HCT116 (cell line): Measurements from ENCODE around the gene PANK4. TPM values are rescaled to one million over a fixed set of nuclear protein-coding genes. Genes with fewer than 3 reads are reported as not detected.

Experiments
- ATAC-seq: fragments of 200-7000 bp; cut with Tn5 transposase; 2 replicates; pipeline ENCODE4 v1.9.1; 2020; ENCODE audit warnings: mild to moderate bottlenecking, moderate library complexity
- BruUV-seq: library from RNA; stranded (reverse); fragments of 400-500 nt; replicated peaks from 2 replicates; lab custom pipeline; 2021; lab: Mats Ljungman, UMichigan
- CTCF ChIA-PET: fragments of 300-600 bp; sonication (Branson Sonifier 250); formaldehyde crosslinking; loops from one replicate; lab custom pipeline; 2021; ENCODE audit warnings: antibody characterized with exemption; lab: Charles Lee
- POLR2A ChIA-PET: fragments of 300-600, 350-600 bp; sonication (Branson Sonifier 250); formaldehyde crosslinking; loops from one replicate; lab custom pipeline; 2021; ENCODE audit warnings: antibody characterized with exemption; lab: Charles Lee
- RAD21 ChIA-PET, 2 experiments: fragments of 300-600 bp; sonication (Branson Sonifier 250); formaldehyde crosslinking; loops; one replicate each; lab custom pipeline; 2023; ENCODE audit warnings: low total read pairs in 2 of 2; ENCODE audit not compliant: uncharacterized antibody in 2 of 2, unreplicated experiment in 2 of 2, low non-redundant PET in 1 of 2; lab: Charles Lee
- DNase-seq: peaks from one replicate; pipeline ENCODE4 v3.0.0-alpha.2; 2010; ENCODE audit warnings: low read depth, low spot score
- H2AFZ ChIP-seq: fragments of 200-600 bp; shearing (Covaris generic), sonication (generic); 2 replicates; pipeline ENCODE4 v1.6.1; 2017; ENCODE audit warnings: low read depth, mixed run types, mixed read lengths, antibody characterized with exemption, low read length; ENCODE audit not compliant: poor library complexity, severe bottlenecking
- H3K27ac ChIP-seq: 2 replicates; pipeline ENCODE4 v1.5.1; 2012; ENCODE audit warnings: low read depth, low read length
- H3K27me3 ChIP-seq: fragments of 200-600 bp; sonication (generic); 2 replicates; pipeline ENCODE4 v1.6.1; 2016; ENCODE audit warnings: mixed run types, low read length, mixed read lengths; ENCODE audit not compliant: insufficient read depth
- H3K36me3 ChIP-seq, 2 experiments: fragments of 200-500 bp in 1 of 2; fragments of 200-600 bp in 1 of 2; sonication (Bioruptor generic) in 1 of 2; sonication (generic) in 1 of 2; 2 replicates each; pipeline versions ENCODE4 v1.5.1 to v1.6.1; 2014 to 2016; ENCODE audit warnings: low read length in 2 of 2, inconsistent platforms in 1 of 2, mixed read lengths in 1 of 2, mixed run types in 1 of 2; ENCODE audit not compliant: insufficient read depth in 2 of 2, control insufficient read depth in 1 of 2
- H3K4me1 ChIP-seq, 2 experiments: fragments of 200-600 bp in 1 of 2; sonication (generic) in 1 of 2; 2 replicates each; pipeline versions ENCODE4 v1.5.1 to v1.6.1; 2012 to 2017; ENCODE audit warnings: low read length in 2 of 2, inconsistent platforms in 1 of 2, mild to moderate bottlenecking in 1 of 2, mixed read lengths in 1 of 2, mixed run types in 1 of 2, moderate library complexity in 1 of 2; ENCODE audit not compliant: insufficient read depth in 2 of 2, control insufficient read depth in 1 of 2
- H3K4me2 ChIP-seq: fragments of 200-600 bp; sonication (generic); 2 replicates; pipeline ENCODE4 v1.6.1; 2017; ENCODE audit warnings: mixed run types, low read length, mixed read lengths
- H3K4me3 ChIP-seq, 2 experiments: fragments of 200-600 bp in 1 of 2; sonication (generic) in 1 of 2; replicated peaks in 1 of 2; 2 replicates each; pipeline ENCODE4 v1.5.1; 2011 to 2016; ENCODE audit warnings: low read length in 2 of 2, control low read depth in 1 of 2, low read depth in 1 of 2, mild to moderate bottlenecking in 1 of 2, mixed read lengths in 1 of 2, mixed run types in 1 of 2
- H3K79me2 ChIP-seq: fragments of 200-600 bp; sonication (generic); 2 replicates; pipeline ENCODE4 v1.6.1; 2017; ENCODE audit warnings: mild to moderate bottlenecking, mixed run types, low read length, moderate library complexity, mixed read lengths; ENCODE audit not compliant: insufficient read depth
- H3K9ac ChIP-seq: fragments of 200-600 bp; sonication (generic); 2 replicates; pipeline ENCODE4 v1.6.1; 2016; ENCODE audit warnings: low read length, mixed read lengths
- H3K9me2 ChIP-seq: fragments of 200-600 bp; sonication (generic), shearing (Covaris generic); 2 replicates; pipeline ENCODE4 v1.6.1; 2017; ENCODE audit warnings: mixed run types, mild to moderate bottlenecking, moderate library complexity; ENCODE audit not compliant: insufficient read depth
- H3K9me3 ChIP-seq, 2 experiments: fragments of 200-500 bp in 1 of 2; fragments of 200-600 bp in 1 of 2; sonication (Bioruptor generic) in 1 of 2; sonication (generic) in 1 of 2; 2 replicates each; pipeline ENCODE4 v1.6.1; 2014 to 2017; ENCODE audit warnings: low read length in 2 of 2, mixed read lengths in 2 of 2, inconsistent platforms in 1 of 2, low read depth in 1 of 2, mild to moderate bottlenecking in 1 of 2, mixed run types in 1 of 2, moderate library complexity in 1 of 2; ENCODE audit not compliant: control insufficient read depth in 1 of 2, insufficient read depth in 1 of 2
- H4K20me1 ChIP-seq: fragments of 200-600 bp; sonication (generic), shearing (Covaris generic); 2 replicates; pipeline ENCODE4 v1.6.1; 2017; ENCODE audit warnings: mixed run types, mild to moderate bottlenecking, moderate library complexity; ENCODE audit not compliant: insufficient read depth
- CBX3 ChIP-seq: IDR thresholded peaks from 2 replicates; pipeline ENCODE4 v1.6.1; 2012; ENCODE audit warnings: low read depth
- ELF1 ChIP-seq: IDR thresholded peaks from 2 replicates; pipeline ENCODE4 v1.6.1; 2012; ENCODE audit warnings: low read depth, borderline replicate concordance
- POLR2AphosphoS5 ChIP-seq: IDR thresholded peaks from 2 replicates; pipeline ENCODE4 v1.6.1; 2011; ENCODE audit warnings: mild to moderate bottlenecking, low read depth, low read length, moderate library complexity
- RAD21 ChIP-seq: IDR thresholded peaks from 2 replicates; pipeline ENCODE4 v1.6.1; 2012; ENCODE audit warnings: low read depth, mild to moderate bottlenecking
- SIN3A ChIP-seq: IDR thresholded peaks from 2 replicates; pipeline ENCODE4 v1.6.1; 2012; ENCODE audit warnings: low read depth
- YY1 ChIP-seq: IDR thresholded peaks from 2 replicates; pipeline ENCODE4 v1.6.1; 2011; ENCODE audit warnings: low read length, low read depth, moderate library complexity, mild to moderate bottlenecking; ENCODE audit not compliant: insufficient replicate concordance; ENCODE audit errors: extremely low read depth
- ZFX ChIP-seq: fragments of 450-650 bp; IDR thresholded peaks from 2 replicates; pipeline ENCODE4 v1.6.1; 2017
- intact Hi-C: fragments of 100-400 bp; cut with micrococcal nuclease; formaldehyde crosslinking; loops from 2 replicates; pipeline ENCODE4 v1.10.0; 2022
- total RNA-seq: library from RNA; stranded (reverse); gene quantifications from one replicate; pipeline ENCODE4 v1.2.1, GENCODE V29; 2021; ENCODE audit not compliant: unreplicated experiment
- TF ChIP-seq, protein P1 (sequence below): IDR thresholded peaks from 2 replicates; pipeline ENCODE4 v1.6.1; 2012; ENCODE audit warnings: low read depth
- TF ChIP-seq, protein P2 (sequence below): IDR thresholded peaks from 2 replicates; pipeline ENCODE4 v1.6.1; 2012

Gene PANK4
- total RNA-seq, 1 experiment from 2014 or later = 38.5 TPM

DNA sequence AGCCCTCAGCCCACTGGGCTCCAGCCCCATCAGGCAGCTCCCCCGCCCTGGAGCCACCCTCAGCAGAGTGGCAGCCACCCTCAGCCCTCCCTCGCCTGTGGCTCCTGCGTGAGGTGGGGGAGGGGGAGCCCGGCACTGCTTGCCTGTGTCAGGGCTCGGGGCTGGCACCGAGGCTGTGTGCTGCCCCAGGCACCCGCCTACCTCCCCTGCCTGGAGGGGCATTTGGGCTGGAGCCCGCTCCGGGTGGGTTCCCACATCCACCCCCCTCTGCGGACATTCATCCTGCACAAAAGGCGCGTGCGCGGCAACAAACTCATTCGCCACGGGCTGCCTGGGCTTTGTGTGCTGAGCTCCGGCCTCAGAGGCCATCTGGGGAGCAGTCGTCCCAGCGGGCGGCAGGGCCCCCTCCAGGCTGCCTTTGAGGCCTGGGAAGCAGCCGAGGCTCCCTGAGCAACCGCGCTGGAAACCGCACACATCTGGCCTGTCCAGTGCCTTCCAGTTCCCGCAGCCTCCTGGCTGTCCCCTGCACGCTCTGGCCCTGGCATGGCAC, 17.2 kb upstream of the PANK4 start:
- CTCF ChIA-PET = no interaction called here
- H3K9ac ChIP-seq = no peak overlapping the region

More for the DNA sequence above, 17.2 kb upstream of the PANK4 start:
- Histone ChIP-seq H4K20me1 (no peaks in the 10 kb centered on the region), H2AFZ (no peak overlapping the region), H3K79me2 (no peaks in the 10 kb centered on the region), H3K4me3 (no peak overlapping the region), H3K4me1 (peaks cover 17 to 44% of the 10 kb centered on the region in 2 experiments), H3K36me3 (no peaks in the 10 kb centered on the region), H3K4me2 (no peak overlapping the region), H3K9me2 (no peaks in the 10 kb centered on the region), H3K27me3 (no peaks in the 10 kb centered on the region), H3K27ac (no peak overlapping the region; the same call in 1 of the 2 replicates), H3K9me3 (no peaks in the 10 kb centered on the region)
- RAD21 ChIA-PET = no interaction called here
- DNase-seq (no peak), ATAC-seq (no peak)
- TF ChIP-seq ELF1 (no peak), RAD21 (no peak), SIN3A (no peak), POLR2AphosphoS5 (no peak), YY1 (no peak), CBX3 (no peak), ZFX (no peak)
- TF ChIP-seq, protein P1, sequence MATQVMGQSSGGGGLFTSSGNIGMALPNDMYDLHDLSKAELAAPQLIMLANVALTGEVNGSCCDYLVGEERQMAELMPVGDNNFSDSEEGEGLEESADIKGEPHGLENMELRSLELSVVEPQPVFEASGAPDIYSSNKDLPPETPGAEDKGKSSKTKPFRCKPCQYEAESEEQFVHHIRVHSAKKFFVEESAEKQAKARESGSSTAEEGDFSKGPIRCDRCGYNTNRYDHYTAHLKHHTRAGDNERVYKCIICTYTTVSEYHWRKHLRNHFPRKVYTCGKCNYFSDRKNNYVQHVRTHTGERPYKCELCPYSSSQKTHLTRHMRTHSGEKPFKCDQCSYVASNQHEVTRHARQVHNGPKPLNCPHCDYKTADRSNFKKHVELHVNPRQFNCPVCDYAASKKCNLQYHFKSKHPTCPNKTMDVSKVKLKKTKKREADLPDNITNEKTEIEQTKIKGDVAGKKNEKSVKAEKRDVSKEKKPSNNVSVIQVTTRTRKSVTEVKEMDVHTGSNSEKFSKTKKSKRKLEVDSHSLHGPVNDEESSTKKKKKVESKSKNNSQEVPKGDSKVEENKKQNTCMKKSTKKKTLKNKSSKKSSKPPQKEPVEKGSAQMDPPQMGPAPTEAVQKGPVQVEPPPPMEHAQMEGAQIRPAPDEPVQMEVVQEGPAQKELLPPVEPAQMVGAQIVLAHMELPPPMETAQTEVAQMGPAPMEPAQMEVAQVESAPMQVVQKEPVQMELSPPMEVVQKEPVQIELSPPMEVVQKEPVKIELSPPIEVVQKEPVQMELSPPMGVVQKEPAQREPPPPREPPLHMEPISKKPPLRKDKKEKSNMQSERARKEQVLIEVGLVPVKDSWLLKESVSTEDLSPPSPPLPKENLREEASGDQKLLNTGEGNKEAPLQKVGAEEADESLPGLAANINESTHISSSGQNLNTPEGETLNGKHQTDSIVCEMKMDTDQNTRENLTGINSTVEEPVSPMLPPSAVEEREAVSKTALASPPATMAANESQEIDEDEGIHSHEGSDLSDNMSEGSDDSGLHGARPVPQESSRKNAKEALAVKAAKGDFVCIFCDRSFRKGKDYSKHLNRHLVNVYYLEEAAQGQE = no peak
- TF ChIP-seq, protein P2, sequence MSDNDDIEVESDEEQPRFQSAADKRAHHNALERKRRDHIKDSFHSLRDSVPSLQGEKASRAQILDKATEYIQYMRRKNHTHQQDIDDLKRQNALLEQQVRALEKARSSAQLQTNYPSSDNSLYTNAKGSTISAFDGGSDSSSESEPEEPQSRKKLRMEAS = no peak
- BruUV-seq = no TSS peak
- intact Hi-C loops = no loop called here
- POLR2A ChIA-PET = no interaction called here
